HCT116 (cell line): ENCODE data around the gene OS9. TPM values are rescaled to one million over a fixed set of nuclear protein-coding genes. Genes with fewer than 3 reads are reported as not detected.

Experiments used
- ATAC-seq: fragments of 200-7000 bp; cut with Tn5 transposase; 2 replicates; pipeline ENCODE4 v1.9.1; 2020; ENCODE audit warnings: mild to moderate bottlenecking, moderate library complexity
- BruUV-seq: library from RNA; stranded (reverse); fragments of 400-500 nt; replicated peaks from 2 replicates; lab custom pipeline; 2021; lab: Mats Ljungman, UMichigan
- CTCF ChIA-PET: fragments of 300-600 bp; sonication (Branson Sonifier 250); formaldehyde crosslinking; loops from one replicate; lab custom pipeline; 2021; ENCODE audit warnings: antibody characterized with exemption; lab: Charles Lee
- POLR2A ChIA-PET: fragments of 300-600, 350-600 bp; sonication (Branson Sonifier 250); formaldehyde crosslinking; loops from one replicate; lab custom pipeline; 2021; ENCODE audit warnings: antibody characterized with exemption; lab: Charles Lee
- RAD21 ChIA-PET, 2 experiments: fragments of 300-600 bp; sonication (Branson Sonifier 250); formaldehyde crosslinking; loops; one replicate each; lab custom pipeline; 2023; ENCODE audit warnings: low total read pairs in 2 of 2; ENCODE audit not compliant: uncharacterized antibody in 2 of 2, unreplicated experiment in 2 of 2, low non-redundant PET in 1 of 2; lab: Charles Lee
- DNase-seq: peaks from one replicate; pipeline ENCODE4 v3.0.0-alpha.2; 2010; ENCODE audit warnings: low read depth, low spot score
- H2AFZ ChIP-seq: fragments of 200-600 bp; shearing (Covaris generic), sonication (generic); 2 replicates; pipeline ENCODE4 v1.6.1; 2017; ENCODE audit warnings: low read depth, mixed run types, mixed read lengths, antibody characterized with exemption, low read length; ENCODE audit not compliant: poor library complexity, severe bottlenecking
- H3K27ac ChIP-seq: 2 replicates; pipeline ENCODE4 v1.5.1; 2012; ENCODE audit warnings: low read depth, low read length
- H3K27me3 ChIP-seq: fragments of 200-600 bp; sonication (generic); 2 replicates; pipeline ENCODE4 v1.6.1; 2016; ENCODE audit warnings: mixed run types, low read length, mixed read lengths; ENCODE audit not compliant: insufficient read depth
- H3K36me3 ChIP-seq, 2 experiments: fragments of 200-500 bp in 1 of 2; fragments of 200-600 bp in 1 of 2; sonication (Bioruptor generic) in 1 of 2; sonication (generic) in 1 of 2; 2 replicates each; pipeline versions ENCODE4 v1.5.1 to v1.6.1; 2014 to 2016; ENCODE audit warnings: low read length in 2 of 2, inconsistent platforms in 1 of 2, mixed read lengths in 1 of 2, mixed run types in 1 of 2; ENCODE audit not compliant: insufficient read depth in 2 of 2, control insufficient read depth in 1 of 2
- H3K4me1 ChIP-seq, 2 experiments: fragments of 200-600 bp in 1 of 2; sonication (generic) in 1 of 2; 2 replicates each; pipeline versions ENCODE4 v1.5.1 to v1.6.1; 2012 to 2017; ENCODE audit warnings: low read length in 2 of 2, inconsistent platforms in 1 of 2, mild to moderate bottlenecking in 1 of 2, mixed read lengths in 1 of 2, mixed run types in 1 of 2, moderate library complexity in 1 of 2; ENCODE audit not compliant: insufficient read depth in 2 of 2, control insufficient read depth in 1 of 2
- H3K4me2 ChIP-seq: fragments of 200-600 bp; sonication (generic); 2 replicates; pipeline ENCODE4 v1.6.1; 2017; ENCODE audit warnings: mixed run types, low read length, mixed read lengths
- H3K4me3 ChIP-seq, 2 experiments: fragments of 200-600 bp in 1 of 2; sonication (generic) in 1 of 2; replicated peaks in 1 of 2; 2 replicates each; pipeline ENCODE4 v1.5.1; 2011 to 2016; ENCODE audit warnings: low read length in 2 of 2, control low read depth in 1 of 2, low read depth in 1 of 2, mild to moderate bottlenecking in 1 of 2, mixed read lengths in 1 of 2, mixed run types in 1 of 2
- H3K79me2 ChIP-seq: fragments of 200-600 bp; sonication (generic); 2 replicates; pipeline ENCODE4 v1.6.1; 2017; ENCODE audit warnings: mild to moderate bottlenecking, mixed run types, low read length, moderate library complexity, mixed read lengths; ENCODE audit not compliant: insufficient read depth
- H3K9ac ChIP-seq: fragments of 200-600 bp; sonication (generic); 2 replicates; pipeline ENCODE4 v1.6.1; 2016; ENCODE audit warnings: low read length, mixed read lengths
- H3K9me2 ChIP-seq: fragments of 200-600 bp; sonication (generic), shearing (Covaris generic); 2 replicates; pipeline ENCODE4 v1.6.1; 2017; ENCODE audit warnings: mixed run types, mild to moderate bottlenecking, moderate library complexity; ENCODE audit not compliant: insufficient read depth
- H3K9me3 ChIP-seq, 2 experiments: fragments of 200-500 bp in 1 of 2; fragments of 200-600 bp in 1 of 2; sonication (Bioruptor generic) in 1 of 2; sonication (generic) in 1 of 2; 2 replicates each; pipeline ENCODE4 v1.6.1; 2014 to 2017; ENCODE audit warnings: low read length in 2 of 2, mixed read lengths in 2 of 2, inconsistent platforms in 1 of 2, low read depth in 1 of 2, mild to moderate bottlenecking in 1 of 2, mixed run types in 1 of 2, moderate library complexity in 1 of 2; ENCODE audit not compliant: control insufficient read depth in 1 of 2, insufficient read depth in 1 of 2
- H4K20me1 ChIP-seq: fragments of 200-600 bp; sonication (generic), shearing (Covaris generic); 2 replicates; pipeline ENCODE4 v1.6.1; 2017; ENCODE audit warnings: mixed run types, mild to moderate bottlenecking, moderate library complexity; ENCODE audit not compliant: insufficient read depth
- JUND ChIP-seq: IDR thresholded peaks from 2 replicates; pipeline ENCODE4 v1.6.1; 2012
- POLR2AphosphoS5 ChIP-seq: IDR thresholded peaks from 2 replicates; pipeline ENCODE4 v1.6.1; 2011; ENCODE audit warnings: mild to moderate bottlenecking, low read depth, low read length, moderate library complexity
- RAD21 ChIP-seq: IDR thresholded peaks from 2 replicates; pipeline ENCODE4 v1.6.1; 2012; ENCODE audit warnings: low read depth, mild to moderate bottlenecking
- SP1 ChIP-seq: IDR thresholded peaks from 2 replicates; pipeline ENCODE4 v1.6.1; 2012; ENCODE audit warnings: low read depth
- TCF7L2 ChIP-seq: IDR thresholded peaks from 2 replicates; pipeline ENCODE4 v1.7.0; 2011; ENCODE audit warnings: borderline replicate concordance, inconsistent platforms; ENCODE audit not compliant: insufficient read depth, insufficient read length; ENCODE audit errors: extremely low read depth
- ZBTB33 ChIP-seq: IDR thresholded peaks from 2 replicates; pipeline ENCODE4 v1.6.1; 2011; ENCODE audit warnings: mild to moderate bottlenecking, low read length, moderate library complexity; ENCODE audit not compliant: insufficient replicate concordance; ENCODE audit errors: extremely low read depth
- intact Hi-C: fragments of 100-400 bp; cut with micrococcal nuclease; formaldehyde crosslinking; loops from 2 replicates; pipeline ENCODE4 v1.10.0; 2022
- total RNA-seq: library from RNA; stranded (reverse); gene quantifications from one replicate; pipeline ENCODE4 v1.2.1, GENCODE V29; 2021; ENCODE audit not compliant: unreplicated experiment
- TF ChIP-seq, protein P1 (sequence below), 3 experiments: fragments of 200-600 bp in 1 of 3; sonication (generic) in 1 of 3; IDR thresholded peaks in 2 of 3; conservative IDR thresholded peaks in 1 of 3; 2 replicates each; pipeline ENCODE4 v1.5.1; 2012 to 2017; ENCODE audit warnings: low read depth in 2 of 3, low read length in 2 of 3, antibody characterized with exemption in 1 of 3, borderline replicate concordance in 1 of 3, control low read depth in 1 of 3, mild to moderate bottlenecking in 1 of 3, mixed read lengths in 1 of 3, mixed run types in 1 of 3, moderate library complexity in 1 of 3; ENCODE audit not compliant: insufficient read depth in 1 of 3
- TF ChIP-seq, protein P2 (sequence below): IDR thresholded peaks from 2 replicates; pipeline ENCODE4 v1.6.1; 2012; ENCODE audit warnings: low read depth

Gene OS9
- total RNA-seq, 1 experiment from 2014 or later = 98.4 TPM

DNA sequence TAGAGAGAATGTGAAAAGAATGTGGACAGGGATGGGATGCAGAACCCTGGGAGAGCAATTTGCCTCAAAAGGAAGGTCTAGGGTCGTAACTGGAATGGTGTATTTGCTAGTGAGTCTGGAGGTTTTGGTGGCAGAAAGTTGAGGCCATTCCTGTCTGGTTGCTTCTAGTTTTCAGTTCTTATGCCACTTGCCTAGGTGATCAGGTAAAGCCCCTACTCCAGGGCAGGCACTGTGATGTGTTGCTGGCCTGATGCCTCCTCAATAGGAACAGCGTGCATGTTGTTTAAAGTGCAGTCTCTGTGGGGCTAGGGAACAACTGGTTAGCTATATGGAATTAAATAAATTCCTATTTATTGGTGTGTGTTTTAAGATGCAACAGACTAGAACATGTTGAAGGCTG lies 6.4 kb downstream of the OS9 start:
- no peak for DNase-seq
- CTCF ChIA-PET = no interaction called here
- RAD21 ChIA-PET = no interaction called here
- POLR2A ChIA-PET = no interaction called here
- Histone ChIP-seq H3K9me2 (no peaks in the 10 kb centered on the region), H3K4me1 (no peaks in the 10 kb centered on the region), H3K9me3 (no peaks in the 10 kb centered on the region; a peak in 1 of 4 replicates), H3K4me3 (no peak overlapping the region), H3K27ac (no peak overlapping the region), H3K9ac (no peak overlapping the region), H2AFZ (no peak overlapping the region), H3K4me2 (no peak overlapping the region), H4K20me1 (no peaks in the 10 kb centered on the region), H3K79me2 (no peaks in the 10 kb centered on the region), H3K27me3 (no peaks in the 10 kb centered on the region), H3K36me3 (peaks cover 4 to 10% of the 10 kb centered on the region in 2 experiments; a peak in 2 of 4 replicates)
- intact Hi-C loops = no loop called here
- no peak for ATAC-seq
- TF ChIP-seq RAD21 = no peak
- TF ChIP-seq JUND = no peak
- TF ChIP-seq ZBTB33 = no peak
- TF ChIP-seq, protein P1, sequence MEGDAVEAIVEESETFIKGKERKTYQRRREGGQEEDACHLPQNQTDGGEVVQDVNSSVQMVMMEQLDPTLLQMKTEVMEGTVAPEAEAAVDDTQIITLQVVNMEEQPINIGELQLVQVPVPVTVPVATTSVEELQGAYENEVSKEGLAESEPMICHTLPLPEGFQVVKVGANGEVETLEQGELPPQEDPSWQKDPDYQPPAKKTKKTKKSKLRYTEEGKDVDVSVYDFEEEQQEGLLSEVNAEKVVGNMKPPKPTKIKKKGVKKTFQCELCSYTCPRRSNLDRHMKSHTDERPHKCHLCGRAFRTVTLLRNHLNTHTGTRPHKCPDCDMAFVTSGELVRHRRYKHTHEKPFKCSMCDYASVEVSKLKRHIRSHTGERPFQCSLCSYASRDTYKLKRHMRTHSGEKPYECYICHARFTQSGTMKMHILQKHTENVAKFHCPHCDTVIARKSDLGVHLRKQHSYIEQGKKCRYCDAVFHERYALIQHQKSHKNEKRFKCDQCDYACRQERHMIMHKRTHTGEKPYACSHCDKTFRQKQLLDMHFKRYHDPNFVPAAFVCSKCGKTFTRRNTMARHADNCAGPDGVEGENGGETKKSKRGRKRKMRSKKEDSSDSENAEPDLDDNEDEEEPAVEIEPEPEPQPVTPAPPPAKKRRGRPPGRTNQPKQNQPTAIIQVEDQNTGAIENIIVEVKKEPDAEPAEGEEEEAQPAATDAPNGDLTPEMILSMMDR (IDR thresholded peaks at IDR 0.05 in 2 of 3, conservative IDR thresholded peaks at IDR 0.05 in 1 of 3; ENCODE audit: borderline replicate concordance in 1 of 3, insufficient read depth in 1 of 3, low read depth in 2 of 3, low read length in 2 of 3) = no peak
- TF ChIP-seq SP1 = no peak
- TF ChIP-seq POLR2AphosphoS5 = no peak
- TF ChIP-seq, protein P2, sequence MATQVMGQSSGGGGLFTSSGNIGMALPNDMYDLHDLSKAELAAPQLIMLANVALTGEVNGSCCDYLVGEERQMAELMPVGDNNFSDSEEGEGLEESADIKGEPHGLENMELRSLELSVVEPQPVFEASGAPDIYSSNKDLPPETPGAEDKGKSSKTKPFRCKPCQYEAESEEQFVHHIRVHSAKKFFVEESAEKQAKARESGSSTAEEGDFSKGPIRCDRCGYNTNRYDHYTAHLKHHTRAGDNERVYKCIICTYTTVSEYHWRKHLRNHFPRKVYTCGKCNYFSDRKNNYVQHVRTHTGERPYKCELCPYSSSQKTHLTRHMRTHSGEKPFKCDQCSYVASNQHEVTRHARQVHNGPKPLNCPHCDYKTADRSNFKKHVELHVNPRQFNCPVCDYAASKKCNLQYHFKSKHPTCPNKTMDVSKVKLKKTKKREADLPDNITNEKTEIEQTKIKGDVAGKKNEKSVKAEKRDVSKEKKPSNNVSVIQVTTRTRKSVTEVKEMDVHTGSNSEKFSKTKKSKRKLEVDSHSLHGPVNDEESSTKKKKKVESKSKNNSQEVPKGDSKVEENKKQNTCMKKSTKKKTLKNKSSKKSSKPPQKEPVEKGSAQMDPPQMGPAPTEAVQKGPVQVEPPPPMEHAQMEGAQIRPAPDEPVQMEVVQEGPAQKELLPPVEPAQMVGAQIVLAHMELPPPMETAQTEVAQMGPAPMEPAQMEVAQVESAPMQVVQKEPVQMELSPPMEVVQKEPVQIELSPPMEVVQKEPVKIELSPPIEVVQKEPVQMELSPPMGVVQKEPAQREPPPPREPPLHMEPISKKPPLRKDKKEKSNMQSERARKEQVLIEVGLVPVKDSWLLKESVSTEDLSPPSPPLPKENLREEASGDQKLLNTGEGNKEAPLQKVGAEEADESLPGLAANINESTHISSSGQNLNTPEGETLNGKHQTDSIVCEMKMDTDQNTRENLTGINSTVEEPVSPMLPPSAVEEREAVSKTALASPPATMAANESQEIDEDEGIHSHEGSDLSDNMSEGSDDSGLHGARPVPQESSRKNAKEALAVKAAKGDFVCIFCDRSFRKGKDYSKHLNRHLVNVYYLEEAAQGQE = no peak
- TF ChIP-seq TCF7L2 = no peak
- no TSS peak for BruUV-seq
